HG03565 (cell line): Measurements from ENCODE around the gene SKAP1.
"Not testable (repeated sequence)": the region's sequence is repeated elsewhere in the genome, so short reads cannot be mapped to it uniquely, and the experiment has no call there.

Experiments used
- ATAC-seq: cut with Tn5 transposase; IDR thresholded peaks from one replicate; pipeline ENCODE4 v1.9.1; 2021; ENCODE audit warnings: mild to moderate bottlenecking, moderate library complexity; ENCODE audit not compliant: unreplicated experiment

SKAP1 gene

DNA sequence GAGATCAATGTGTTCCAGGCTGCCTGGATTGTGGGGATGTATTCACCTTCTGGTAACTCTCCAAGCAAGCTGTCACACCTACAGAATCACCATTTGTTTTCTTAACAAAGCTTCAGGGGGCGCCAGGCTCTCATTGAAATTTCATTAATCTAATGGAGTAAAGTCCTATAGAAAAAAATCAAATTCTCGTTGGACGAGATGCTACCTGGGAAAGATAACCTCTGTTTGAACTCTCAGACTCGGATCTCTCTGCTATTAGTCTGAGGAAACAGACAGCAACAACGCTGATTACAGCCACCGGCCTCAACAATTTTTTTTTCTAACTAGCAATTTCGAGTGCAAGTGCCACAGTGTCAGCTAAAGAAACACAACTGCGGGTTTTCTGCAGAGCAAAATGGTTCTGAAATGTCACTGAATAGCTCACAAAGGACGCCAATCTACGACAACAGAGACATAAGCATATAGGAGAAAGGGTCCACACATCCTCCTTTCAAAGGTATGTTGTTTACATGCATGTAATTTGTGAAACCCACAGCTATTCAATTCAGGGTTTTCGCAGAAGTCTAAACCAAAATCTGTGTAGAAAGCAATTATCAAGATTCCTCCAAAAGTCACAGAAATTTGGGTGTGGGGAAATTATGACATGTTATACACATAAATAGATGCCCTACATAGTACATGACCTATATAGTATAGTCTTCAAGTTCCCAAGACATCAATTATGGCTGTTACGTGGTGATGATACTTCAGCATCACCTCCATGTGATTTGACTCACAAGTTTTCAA lies 135.8 kb downstream of the SKAP1 start:
- no peak for ATAC-seq

DNA sequence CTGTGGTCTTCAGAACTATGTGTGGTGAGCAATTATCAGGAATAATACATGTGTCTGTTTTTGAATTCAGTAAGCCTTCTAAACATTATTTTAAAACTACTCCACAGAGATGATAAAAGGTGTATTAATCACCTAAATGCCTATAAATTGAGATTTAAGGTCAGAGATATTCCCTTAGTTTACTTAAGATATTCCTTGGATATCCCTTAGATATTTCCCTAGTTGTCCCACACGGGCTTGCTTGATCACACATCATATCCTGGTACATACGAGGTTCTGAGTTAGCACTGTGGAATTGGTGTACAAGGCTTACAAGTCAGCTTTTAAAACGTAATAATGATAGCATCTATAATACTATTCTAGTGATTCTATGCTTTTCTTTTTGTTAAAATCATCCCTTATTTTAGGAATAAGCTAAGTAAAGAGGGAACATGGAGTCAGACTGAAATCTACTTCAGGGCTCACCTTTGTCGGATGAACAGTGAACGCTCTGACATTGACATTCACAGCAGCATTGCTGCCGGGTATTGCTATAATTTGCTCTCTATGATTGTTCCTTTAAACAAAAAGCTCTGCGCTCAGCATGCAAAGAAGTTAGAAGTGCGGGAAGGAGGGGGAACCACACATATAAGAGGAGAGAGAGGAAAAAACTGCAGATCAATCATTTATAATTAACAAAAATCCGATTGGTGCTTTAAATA lies 136.5 kb downstream of the SKAP1 start:
- ATAC-seq = no peak

DNA sequence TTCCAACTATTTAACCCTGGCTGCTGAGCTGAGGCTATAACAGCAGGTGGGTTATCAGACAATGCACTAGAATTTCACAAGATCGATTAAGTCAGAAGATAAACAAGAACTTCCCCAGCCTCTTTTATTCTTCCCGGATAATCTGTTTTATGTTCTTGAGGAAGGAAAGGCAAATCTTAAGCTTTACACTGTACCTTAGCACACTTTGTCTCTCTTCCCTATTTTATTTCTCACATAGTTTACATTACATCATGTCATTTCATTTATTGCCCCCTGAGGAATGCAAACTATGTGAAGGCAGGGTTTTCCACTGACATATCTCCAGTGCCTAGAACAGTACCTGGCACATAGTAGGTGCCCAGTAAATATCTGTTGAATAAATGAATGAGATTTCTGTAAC lies 139.6 kb downstream of the SKAP1 start:
- no peak for ATAC-seq

DNA sequence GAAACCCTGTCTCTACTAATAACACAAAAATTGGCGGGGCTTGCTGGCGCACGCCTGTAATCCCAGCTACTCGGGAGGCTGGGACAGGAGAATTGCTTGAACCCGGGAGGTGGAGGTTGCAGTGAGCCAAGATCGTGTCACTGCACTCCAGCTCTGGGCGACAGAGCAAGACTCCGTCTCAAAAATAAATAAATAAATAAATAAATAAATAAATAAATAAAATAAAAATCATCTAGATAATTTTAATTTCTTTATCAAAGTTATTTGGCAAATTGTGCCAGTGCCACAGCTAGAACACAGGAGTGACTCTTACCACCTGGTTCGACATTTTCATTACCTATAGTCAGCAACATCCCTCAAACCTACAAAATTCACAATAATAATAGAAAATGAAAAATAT lies 143.1 kb downstream of the SKAP1 start:
- not testable (repeated sequence) for ATAC-seq

DNA sequence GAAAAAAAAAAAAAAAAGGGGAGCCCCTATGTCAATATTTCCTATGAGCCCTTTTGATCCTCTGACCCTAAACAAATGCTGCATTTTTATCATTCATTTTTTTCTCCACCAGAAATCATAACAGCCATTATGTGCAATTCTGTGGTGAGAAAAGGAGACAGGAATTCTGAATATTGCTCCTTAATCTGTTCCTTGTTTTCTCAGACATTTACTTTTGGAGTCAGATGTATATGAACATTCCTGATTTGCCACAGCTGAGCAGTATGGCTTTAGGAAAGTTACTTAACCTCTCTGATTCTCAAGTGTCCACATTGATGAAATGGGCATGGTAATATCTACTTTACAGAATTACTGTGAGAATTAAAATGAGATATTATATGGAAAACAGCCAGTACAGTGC lies 144.4 kb downstream of the SKAP1 start:
- ATAC-seq = no peak

DNA sequence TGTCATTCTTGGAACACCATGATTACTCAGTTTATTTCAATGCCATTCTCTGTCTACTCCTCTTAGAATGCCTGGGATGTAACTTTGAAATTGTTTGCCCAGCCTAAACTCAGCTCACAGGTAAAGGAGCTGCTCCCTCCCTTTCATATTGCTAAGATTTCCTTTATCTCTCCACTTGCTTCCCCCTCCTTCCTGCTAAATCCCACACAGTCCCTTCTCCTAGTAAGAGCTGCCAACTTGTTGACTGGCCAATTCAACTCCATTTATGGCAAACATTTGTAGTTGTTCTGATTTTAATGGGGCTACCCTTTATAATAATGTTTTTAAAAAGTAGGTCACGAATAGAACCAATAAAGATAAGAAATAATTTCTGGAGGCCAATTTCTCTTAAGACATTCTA lies 146.1 kb downstream of the SKAP1 start:
- ATAC-seq = no peak

DNA sequence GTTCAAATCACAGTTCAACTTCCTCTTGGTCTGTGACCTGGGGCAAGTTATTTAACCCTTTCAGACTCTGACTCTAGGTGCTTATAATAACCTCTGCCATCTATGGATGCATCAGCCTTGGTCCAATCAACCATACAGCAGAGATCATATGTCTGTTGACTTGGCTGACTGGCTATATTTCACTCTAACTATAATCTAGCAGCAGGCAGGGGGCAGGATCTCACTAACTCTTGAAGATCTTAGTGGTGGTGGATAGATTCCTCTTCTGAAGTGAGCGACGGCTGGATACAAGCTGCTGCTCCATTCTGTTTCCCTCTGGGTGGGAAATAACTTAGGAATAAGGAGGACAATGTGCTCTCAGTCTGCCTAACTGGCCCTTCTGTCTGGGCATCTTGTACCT lies 146.6 kb downstream of the SKAP1 start:
- no peak for ATAC-seq

DNA sequence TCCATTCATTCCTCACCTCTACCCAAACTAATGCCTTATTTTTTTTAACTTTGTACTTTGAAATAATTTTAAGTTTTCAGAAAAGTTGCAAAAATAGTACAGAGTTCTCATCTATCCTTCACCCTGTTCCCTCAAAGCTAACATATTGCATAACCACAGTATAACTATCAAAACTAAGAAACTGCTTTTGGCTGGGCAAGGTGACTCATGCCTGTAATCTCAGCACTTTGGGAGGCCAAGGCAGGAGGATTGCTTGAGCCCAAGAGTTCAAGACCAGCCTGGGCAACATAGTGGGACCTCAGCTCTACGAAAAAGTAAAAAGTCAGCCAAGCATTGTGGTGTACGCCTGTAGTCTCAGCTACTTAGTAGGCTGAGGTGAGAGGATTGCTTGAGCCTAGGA lies 147.7 kb downstream of the SKAP1 start:
- no peak for ATAC-seq

DNA sequence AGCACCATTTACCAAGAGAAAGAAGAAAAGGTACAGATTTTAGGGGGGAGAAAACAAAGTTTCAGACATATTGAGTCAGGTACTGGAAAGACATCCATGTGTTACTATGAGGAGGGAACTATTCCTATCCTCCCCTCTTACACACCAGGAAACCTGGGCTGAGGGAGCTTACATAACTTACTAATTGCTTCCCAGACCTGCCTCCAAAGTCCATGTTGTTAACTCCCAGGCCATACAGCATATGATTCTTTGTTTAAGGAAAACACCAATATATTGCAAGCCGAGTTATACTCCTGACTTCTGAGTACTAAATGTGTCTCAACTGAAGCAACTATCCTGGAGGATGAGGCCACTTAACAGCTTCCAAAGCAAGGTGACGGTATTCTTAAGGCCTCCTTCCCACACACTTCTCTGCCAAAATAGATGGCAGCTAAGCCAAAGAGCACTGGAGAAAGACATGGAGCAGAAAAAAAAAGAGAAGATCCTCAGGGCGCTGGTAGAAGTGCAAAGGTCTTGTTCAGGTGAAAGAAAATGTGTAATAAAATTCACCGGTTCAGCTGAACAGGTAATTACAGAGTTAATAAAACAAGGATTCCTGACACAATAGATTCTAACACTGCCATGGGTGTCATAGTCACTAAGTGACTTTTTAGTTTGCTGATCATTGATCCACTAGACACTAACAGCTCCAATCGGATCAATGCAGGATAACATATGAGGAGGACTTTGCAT lies 151.1 kb downstream of the SKAP1 start:
- no peak for ATAC-seq

DNA sequence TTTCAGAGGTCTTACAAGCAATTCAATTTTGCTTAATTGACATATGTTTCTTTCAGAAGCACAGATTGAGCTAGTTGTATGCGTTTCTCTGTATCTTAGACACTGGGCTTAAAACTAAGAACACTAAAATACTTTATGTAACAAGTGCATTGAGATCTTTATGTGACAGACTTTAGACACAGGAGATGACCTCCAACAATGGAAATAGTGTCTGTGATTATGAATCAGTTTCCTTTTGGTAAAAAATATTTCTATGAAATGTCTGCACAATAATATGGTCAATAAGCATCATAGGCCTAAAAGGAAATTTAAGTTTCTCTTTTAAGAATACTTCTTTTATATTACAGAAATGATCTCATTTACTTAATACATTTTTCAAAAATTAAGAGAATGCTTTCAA lies 153.2 kb downstream of the SKAP1 start:
- no peak for ATAC-seq

DNA sequence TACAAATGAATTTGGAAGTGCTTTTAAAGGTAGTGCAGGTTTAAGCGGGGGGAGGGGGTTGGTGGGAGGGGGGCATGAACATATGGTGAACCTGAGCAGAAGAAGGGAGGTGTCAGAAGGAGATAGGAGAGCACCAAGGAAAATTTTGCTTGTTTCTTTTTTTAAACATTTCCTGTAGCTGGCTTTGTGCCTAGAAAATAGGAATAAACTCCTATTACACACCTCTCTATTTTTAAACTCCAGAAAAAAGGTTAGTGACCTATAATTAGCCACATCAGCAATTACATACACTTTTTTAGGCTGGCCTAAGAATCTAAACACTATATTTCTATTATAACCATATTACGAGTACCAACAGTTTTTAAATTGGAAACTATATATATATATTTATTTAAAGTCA lies 159.1 kb downstream of the SKAP1 start:
- ATAC-seq = no peak

DNA sequence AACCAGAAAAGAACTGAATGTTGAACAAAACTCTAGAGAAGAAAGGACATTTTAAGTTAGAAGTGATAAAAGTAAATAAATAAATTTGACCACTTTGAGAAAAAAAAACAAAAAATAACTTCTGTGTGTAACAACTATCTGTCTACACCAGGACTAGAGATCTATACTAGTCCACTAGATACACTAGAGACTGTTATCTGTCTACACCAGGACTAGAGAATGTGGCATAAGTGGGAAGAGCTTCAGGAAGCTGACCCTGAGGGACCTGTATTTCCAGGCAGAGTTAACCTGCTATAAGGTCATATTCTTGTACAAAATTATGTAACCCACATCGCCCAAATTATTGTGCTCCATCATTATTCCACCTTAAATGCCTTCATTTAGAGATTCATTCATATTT lies 160.8 kb downstream of the SKAP1 start:
- ATAC-seq = no peak

DNA sequence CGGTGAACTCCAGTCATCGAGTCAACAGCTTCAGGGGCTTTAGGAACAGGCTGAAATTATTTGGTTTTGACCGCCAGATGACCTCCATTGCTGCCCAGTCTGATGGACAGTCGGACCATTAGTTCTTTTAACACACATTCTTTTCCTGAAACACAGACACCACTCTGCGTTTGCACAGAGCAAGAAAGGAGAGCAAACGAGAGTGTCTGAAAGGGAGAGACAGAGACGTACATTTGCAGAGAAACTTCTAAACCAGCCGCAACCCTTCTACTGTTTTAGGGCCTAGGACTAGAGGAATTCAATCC lies 166.3 kb downstream of the SKAP1 start:
- ATAC-seq = no peak

DNA sequence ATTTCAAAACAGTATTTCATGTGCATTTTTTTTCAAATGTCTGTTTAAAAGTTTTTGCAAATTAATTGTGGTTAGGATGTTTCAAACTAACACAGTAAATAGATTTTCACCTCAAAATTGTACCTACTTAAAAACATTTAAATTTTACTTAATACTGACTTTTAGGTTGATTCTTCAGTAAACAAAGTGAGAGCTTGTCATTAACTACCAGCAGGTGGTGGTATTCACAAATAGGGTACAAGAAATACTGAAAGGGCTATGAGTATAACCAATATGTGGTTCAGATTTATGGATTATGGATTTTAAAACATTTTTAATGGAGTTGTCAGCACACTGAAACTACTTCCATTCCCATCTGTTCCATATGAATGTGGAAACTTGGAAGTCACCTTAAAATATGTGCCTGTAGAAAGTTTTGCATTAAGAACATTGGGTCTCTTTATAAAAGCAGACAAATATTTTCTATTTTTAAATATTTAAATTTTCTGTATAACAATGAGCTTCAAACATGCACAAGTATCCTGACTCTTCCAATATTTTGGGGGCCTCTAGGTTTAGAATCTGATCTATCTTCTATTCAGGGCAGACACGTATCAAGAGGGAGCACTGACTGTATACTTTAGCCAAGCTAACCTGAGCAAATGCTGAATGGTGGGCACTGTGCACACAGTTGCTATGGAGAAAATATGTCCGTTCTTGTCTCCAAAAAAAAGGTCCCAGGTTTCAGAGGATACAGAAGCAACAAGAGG lies 166.9 kb downstream of the SKAP1 start:
- ATAC-seq = no peak

DNA sequence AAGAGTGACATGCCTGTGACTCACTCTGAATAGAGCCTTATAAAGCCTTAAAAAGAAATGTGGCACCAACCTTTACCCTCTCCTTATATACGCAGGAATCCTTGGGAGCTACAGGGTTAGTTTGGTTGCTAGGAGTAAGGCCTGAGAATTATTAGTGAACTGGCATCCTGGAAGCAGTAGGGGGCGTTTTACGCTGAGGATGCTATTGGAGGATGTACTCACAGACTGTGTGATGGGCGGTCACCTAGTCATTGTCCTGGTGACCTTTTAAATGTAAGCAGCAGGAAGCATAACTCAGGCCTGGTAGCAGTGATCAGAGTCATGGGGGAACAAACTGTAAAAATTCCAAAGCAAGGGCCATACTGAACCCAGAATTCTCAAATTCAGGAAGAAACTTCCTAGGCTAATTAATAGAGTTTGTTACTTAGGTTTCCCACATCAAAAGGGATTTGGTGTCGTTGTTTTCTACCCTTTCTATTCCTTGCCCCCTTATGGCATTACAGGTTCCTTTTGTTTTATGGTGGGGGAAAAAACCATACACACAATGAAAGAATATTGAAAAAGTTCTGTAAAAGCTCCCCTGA lies 168.6 kb downstream of the SKAP1 start:
- no peak for ATAC-seq

DNA sequence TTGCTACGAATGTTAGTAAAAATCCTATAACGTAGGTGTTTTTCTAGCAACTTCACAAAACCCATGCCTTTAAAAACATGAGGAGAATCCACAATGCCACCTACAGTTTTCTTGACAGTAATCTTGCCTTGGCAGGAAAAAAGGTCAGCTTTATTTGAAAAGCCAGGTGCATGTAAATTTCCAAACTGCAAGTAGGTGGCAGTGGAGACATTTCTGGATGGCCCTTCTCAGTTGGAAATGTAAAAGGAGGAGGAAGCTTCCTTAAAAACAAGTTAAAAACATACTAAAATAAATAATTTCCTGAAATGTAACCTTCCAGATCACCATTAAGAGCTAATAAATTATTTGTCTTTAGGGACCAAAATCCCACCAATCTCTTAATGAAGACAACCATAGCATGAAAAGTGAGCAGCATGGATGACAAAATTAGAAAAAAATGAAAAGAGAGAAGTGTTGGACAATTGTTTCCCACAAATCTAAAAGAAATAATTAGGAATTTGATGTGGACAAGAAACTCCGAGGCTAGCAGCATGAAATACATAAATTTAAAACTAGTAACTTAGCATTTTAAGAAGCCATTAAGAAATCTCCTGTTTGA lies 170.2 kb downstream of the SKAP1 start:
- no peak for ATAC-seq

DNA sequence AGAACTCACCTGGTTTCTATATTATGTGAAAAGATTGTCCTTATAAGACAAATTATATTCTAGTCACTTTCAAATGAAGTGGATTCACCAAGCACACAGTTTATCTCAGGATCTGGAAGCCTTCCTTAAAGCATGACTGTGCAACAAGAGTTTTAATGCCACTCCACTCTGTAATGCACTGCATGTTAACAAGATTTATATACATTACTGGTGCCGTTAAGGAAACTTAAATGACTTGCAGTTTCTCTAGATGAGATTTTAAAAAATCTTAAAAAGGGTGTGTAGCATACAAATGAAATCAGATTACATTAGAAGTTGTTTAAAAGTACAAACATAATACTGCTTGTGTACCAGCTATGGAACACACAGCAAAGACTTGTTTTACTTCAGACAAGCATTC lies 171.7 kb downstream of the SKAP1 start:
- ATAC-seq = no peak

DNA sequence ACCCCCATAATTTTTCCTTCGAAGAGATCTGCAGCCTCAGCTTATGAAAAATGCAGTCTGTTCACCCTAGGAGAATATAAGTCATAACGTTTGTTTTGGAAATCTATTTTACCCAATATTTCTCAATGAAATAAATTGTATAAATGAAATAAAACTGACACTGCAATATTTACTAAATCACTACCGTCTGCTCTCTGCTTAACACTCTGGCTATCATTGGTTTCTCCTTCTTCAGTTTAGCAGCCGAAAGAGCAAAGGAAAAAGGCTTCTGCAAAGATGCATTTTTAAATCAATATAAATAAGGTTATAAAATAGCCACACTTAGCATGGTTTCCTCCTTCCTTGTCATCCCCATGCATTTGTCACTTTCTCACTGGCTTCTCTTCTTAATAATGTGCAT lies 174.3 kb downstream of the SKAP1 start:
- no peak for ATAC-seq

DNA sequence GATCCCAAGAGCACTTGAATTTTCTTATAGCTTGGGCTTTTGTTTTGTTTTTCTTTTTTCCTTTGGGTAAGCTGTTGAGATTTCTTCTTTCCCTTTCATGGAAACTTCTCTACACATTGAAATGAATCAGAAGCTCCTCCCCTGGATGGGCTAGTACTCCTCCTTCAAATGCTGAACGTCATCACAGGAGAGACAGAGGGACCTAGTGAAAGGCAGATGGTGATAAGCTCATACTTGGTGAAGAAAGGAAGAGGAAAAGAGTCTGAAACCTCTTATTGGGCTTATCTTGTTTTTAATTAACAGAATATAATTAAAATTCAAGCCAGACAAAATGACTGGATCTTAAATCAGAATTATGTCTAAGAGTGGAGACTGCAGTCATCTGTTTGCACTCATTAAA lies 175.1 kb downstream of the SKAP1 start:
- ATAC-seq = no peak

DNA sequence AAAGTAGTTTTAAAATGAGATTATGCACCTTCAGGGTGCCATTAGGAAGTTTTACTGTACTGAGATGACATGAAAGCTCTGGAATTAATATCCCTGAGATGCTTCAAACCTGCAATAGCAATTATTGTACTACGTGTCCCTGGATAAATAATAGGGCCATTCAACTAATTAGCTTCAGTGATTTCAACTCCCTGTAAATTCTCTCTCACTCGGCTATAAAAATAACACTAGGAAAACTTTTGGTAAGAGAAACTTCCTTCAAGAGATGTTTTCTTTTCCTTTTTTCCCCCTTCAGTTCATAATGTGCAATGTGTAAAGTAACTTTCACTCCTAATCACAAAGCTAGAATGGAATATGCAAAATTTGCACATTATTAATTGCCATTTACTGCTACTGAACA lies 176.0 kb downstream of the SKAP1 start:
- ATAC-seq = no peak

DNA sequence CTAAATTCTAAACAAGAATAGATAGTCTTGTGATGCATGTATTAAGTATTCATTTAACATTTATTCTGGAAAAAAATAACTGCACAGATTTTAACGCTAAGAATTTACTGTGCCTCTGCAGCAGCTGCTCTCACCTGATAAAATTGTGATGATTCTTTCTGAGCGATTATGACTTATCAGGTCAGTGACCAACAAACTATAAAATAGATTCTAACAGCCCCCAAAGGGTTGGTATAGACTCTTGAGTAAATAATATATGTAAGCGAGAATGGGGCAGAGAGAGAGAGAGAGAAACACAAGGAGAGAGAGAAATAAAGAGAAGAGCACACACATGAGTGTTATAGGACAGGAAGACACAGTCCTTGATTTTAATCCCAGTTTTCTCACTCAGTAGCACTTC lies 178.1 kb downstream of the SKAP1 start:
- no peak for ATAC-seq
